HepG2 (cell line): ENCODE measurements around the gene HTR1D. TPM values are rescaled to one million over a fixed set of nuclear protein-coding genes. Genes with fewer than 3 reads are reported as not detected.

Experiments
- DDIT3 ChIP-seq: sonication (generic); formaldehyde crosslinking; IDR thresholded peaks from 2 replicates; pipeline ENCODE4 v1.4.0; 2020; ENCODE audit warnings: mild to moderate bottlenecking, missing genetic modification reagents
- GABPB1 ChIP-seq: IDR thresholded peaks from 2 replicates; pipeline ENCODE4 v1.6.1; 2016; ENCODE audit warnings: mild to moderate bottlenecking, missing genetic modification reagents, moderate library complexity, missing compliant biosample characterization
- HES4 ChIP-seq: sonication (generic); formaldehyde crosslinking; IDR thresholded peaks from 2 replicates; pipeline ENCODE4 v1.9.0; 2021; ENCODE audit warnings: mild to moderate bottlenecking, missing genetic modification reagents, borderline replicate concordance
- IKZF4 ChIP-seq: sonication (generic); formaldehyde crosslinking; IDR thresholded peaks from 2 replicates; pipeline ENCODE4 v1.5.1; 2020; ENCODE audit warnings: borderline replicate concordance, mild to moderate bottlenecking, low read depth, missing genetic modification reagents; ENCODE audit errors: not compliant biosample characterization
- SAFB2 ChIP-seq: sonication (generic); formaldehyde crosslinking; IDR thresholded peaks from 2 replicates; pipeline ENCODE4 v1.5.1; 2020; ENCODE audit warnings: missing genetic modification reagents, low read depth, mild to moderate bottlenecking, borderline replicate concordance
- SAP130 ChIP-seq: IDR thresholded peaks from 2 replicates; pipeline ENCODE4 v1.6.1; 2016; ENCODE audit warnings: low read depth
- SNAPC2 ChIP-seq: sonication (generic); formaldehyde crosslinking; IDR thresholded peaks from 2 replicates; pipeline ENCODE4 v1.8.1; 2022; ENCODE audit warnings: mild to moderate bottlenecking, missing genetic modification reagents
- TBP ChIP-seq: sonication (generic); formaldehyde crosslinking; IDR thresholded peaks from 2 replicates; pipeline ENCODE4 v1.5.0; 2020; ENCODE audit warnings: missing genetic modification reagents
- TFDP2 ChIP-seq: sonication (generic); formaldehyde crosslinking; IDR thresholded peaks from 2 replicates; pipeline ENCODE4 v1.4.0; 2020; ENCODE audit warnings: missing genetic modification reagents
- U2AF2 ChIP-seq: fragments of 200-400 bp; formaldehyde crosslinking; IDR thresholded peaks from 2 replicates; pipeline ENCODE4 v1.6.1; 2017; ENCODE audit warnings: low read depth, mild to moderate bottlenecking, low read length
- ZFAT ChIP-seq: sonication (generic); formaldehyde crosslinking; conservative IDR thresholded peaks from 2 replicates; pipeline ENCODE4 v1.8.1; 2023; ENCODE audit warnings: missing genetic modification reagents, inconsistent platforms
- ZFP36 ChIP-seq: fragments of 150-350 bp; IDR thresholded peaks from 2 replicates; pipeline ENCODE4 v1.6.1; 2018; ENCODE audit warnings: borderline replicate concordance, low read length, low read depth; ENCODE audit not compliant: partially characterized antibody
- ZNF281 ChIP-seq: sonication (generic); formaldehyde crosslinking; IDR thresholded peaks from 2 replicates; pipeline ENCODE4 v1.4.0; 2020; ENCODE audit warnings: missing genetic modification reagents, borderline replicate concordance
- ZNF343 ChIP-seq: sonication (generic); formaldehyde crosslinking; IDR thresholded peaks from 2 replicates; pipeline ENCODE4 v1.4.0; 2020; ENCODE audit warnings: mild to moderate bottlenecking, missing genetic modification reagents
- ZNF629 ChIP-seq: sonication (generic); formaldehyde crosslinking; conservative IDR thresholded peaks from 2 replicates; pipeline ENCODE4 v1.5.0; 2020; ENCODE audit warnings: missing genetic modification reagents
- ZNF776 ChIP-seq: sonication (generic); formaldehyde crosslinking; IDR thresholded peaks from 2 replicates; pipeline ENCODE4 v1.4.0; 2020; ENCODE audit warnings: mild to moderate bottlenecking, missing genetic modification reagents
- ZNF816 ChIP-seq: sonication (generic); formaldehyde crosslinking; IDR thresholded peaks from 2 replicates; pipeline ENCODE4 v1.8.0; 2022; ENCODE audit warnings: missing genetic modification reagents, mild to moderate bottlenecking, borderline replicate concordance
- ZSCAN9 ChIP-seq: IDR thresholded peaks from 2 replicates; pipeline ENCODE4 v1.6.1; 2016; ENCODE audit warnings: borderline replicate concordance
- polyA plus RNA-seq, 8 experiments: library from polyadenylated mRNA; depleted of rRNA in 3 of 8; stranded (reverse) in 7 of 8; unstranded in 1 of 8; fragments of >200 nt; fragmentation: Illumina TruSeq in 4 of 8; extraction: Trizol in 4 of 8; gene quantifications; 2 replicates each; pipeline versions ENCODE4 v1.2.1 to v1.2.3, GENCODE V29; 2011 to 2016; ENCODE audit warnings: low read depth in 4 of 8, missing spikeins in 1 of 8, mixed read lengths in 1 of 8; ENCODE audit not compliant: insufficient read depth in 1 of 8
- total RNA-seq, 5 experiments: library from RNA; depleted of rRNA; stranded (reverse); fragments of >200 nt; fragmentation: Illumina TruSeq; extraction: Trizol; gene quantifications; 2 replicates each; pipeline ENCODE4 v1.2.3, GENCODE V29; 2016; ENCODE audit warnings: low read depth in 1 of 5
- TF ChIP-seq, protein P1 (sequence below): sonication (generic); formaldehyde crosslinking; IDR thresholded peaks from 2 replicates; pipeline ENCODE4 v1.4.0; 2020; ENCODE audit warnings: low read depth, mild to moderate bottlenecking, missing genetic modification reagents
- TF ChIP-seq, protein P2 (sequence below): sonication (generic); formaldehyde crosslinking; IDR thresholded peaks from 2 replicates; pipeline ENCODE4 v1.4.0; 2020; ENCODE audit warnings: mild to moderate bottlenecking, low read depth, missing genetic modification reagents

Gene HTR1D
- total and polyA plus RNA-seq, 2 of the 13 experiments (the other 11 are each of a cell fraction or from before 2014, with no cell fraction given) = 0.04 to 0.07 TPM

DNA sequence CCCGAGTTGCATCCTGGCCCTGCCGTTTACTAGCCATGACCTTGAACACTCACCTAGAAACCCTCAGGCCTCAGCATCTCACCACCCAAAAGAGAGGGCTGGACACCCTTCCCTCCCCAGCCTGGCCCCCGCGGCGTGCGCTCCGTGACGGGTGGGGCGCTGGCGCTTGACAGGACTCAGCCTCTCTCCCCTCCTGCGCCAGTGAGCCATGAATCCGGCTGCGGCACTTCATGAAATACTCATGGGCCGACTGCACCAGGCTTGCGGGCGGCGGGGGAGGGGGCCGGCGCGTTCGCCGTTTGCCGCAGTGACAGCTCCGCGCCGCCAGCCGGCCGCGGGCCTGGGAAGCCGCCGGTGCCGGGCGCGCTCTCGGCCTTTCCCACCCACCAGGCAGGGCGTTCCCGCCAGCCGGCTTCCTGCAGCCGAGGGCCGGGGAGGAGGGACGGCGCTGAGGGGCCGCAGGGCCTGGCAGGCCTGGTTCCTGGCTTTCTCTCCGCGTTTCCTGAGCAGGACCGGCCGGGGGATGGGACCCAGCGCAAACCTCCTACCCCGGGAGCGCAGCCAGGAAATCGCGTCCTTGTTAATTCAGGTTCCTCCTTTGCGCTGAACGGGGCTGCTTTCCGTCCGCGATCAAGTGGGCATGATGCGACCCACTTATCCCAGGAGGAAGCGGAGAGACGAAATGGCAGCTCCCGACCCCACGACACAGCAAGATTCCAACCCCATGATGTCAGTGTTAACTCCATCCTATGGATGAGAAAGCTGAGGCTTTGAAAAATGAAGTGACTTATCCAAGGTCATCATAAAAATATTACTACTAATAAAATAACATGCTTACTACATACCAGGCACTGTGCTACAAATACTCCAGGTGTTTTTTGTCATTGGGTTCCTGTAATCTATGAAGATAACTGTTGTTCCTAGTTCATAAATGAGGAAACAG, 39.6 kb downstream of the HTR1D start (continued):
- TF ChIP-seq SNAPC2 (no peak; the same call in 1 of the 2 replicates), ZNF629 (peak; percentile 58), DDIT3 (CRISPR knock-in tag) (no peak), SAP130 (peak; percentile 77), HES4 (CRISPR knock-in tag) (0 out of 2 replicates have a peak, but pooled peaks have one; percentile 81), ZNF816 (CRISPR knock-in tag) (no peak), ZSCAN9 (no peak), TFDP2 (CRISPR knock-in tag) (peak; percentile 65), ZNF281 (CRISPR knock-in tag) (peak; percentile 43; the same call in 1 of the 2 replicates), ZFAT (CRISPR knock-in tag) (no peak), TBP (CRISPR knock-in tag) (no peak), ZFP36 (no peak), IKZF4 (CRISPR knock-in tag) (peak; percentile 64), U2AF2 (no peak), SAFB2 (CRISPR knock-in tag) (peak; percentile 45; the same call in 1 of the 2 replicates), GABPB1 (CRISPR knock-in tag) (peak; percentile 60; the same call in 1 of the 2 replicates), ZNF776 (0 out of 2 replicates have a peak, but pooled peaks have one; percentile 66), ZNF343 (CRISPR knock-in tag) (no peak)
- TF ChIP-seq, protein P1, sequence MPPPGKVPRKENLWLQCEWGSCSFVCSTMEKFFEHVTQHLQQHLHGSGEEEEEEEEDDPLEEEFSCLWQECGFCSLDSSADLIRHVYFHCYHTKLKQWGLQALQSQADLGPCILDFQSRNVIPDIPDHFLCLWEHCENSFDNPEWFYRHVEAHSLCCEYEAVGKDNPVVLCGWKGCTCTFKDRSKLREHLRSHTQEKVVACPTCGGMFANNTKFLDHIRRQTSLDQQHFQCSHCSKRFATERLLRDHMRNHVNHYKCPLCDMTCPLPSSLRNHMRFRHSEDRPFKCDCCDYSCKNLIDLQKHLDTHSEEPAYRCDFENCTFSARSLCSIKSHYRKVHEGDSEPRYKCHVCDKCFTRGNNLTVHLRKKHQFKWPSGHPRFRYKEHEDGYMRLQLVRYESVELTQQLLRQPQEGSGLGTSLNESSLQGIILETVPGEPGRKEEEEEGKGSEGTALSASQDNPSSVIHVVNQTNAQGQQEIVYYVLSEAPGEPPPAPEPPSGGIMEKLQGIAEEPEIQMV (CRISPR knock-in tag) = no peak
- TF ChIP-seq, protein P2, sequence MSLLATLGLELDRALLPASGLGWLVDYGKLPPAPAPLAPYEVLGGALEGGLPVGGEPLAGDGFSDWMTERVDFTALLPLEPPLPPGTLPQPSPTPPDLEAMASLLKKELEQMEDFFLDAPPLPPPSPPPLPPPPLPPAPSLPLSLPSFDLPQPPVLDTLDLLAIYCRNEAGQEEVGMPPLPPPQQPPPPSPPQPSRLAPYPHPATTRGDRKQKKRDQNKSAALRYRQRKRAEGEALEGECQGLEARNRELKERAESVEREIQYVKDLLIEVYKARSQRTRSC (CRISPR knock-in tag) = no peak
